Effector memory CD4-positive, alpha-beta T cell (primary cell): ENCODE data around the gene GPR18.
A peak's percentile ranks its signal among the peaks of the same experiment; 100 is the strongest.

Source experiments
- DNase-seq, 3 donors: peaks; one replicate each; pipeline ENCODE4 v3.0.0-alpha.2; 2020
- H3K27ac ChIP-seq: 2 replicates; pipeline ENCODE4 v1.7.0; 2013; ENCODE audit warnings: mild to moderate bottlenecking, low read length, moderate library complexity; ENCODE audit not compliant: insufficient read depth, poor library complexity, severe bottlenecking
- H3K27me3 ChIP-seq: replicated peaks from 2 replicates; pipeline ENCODE4 v1.7.0; 2013; ENCODE audit warnings: mild to moderate bottlenecking, low read length; ENCODE audit not compliant: insufficient read depth, control insufficient read depth, poor library complexity, severe bottlenecking
- H3K36me3 ChIP-seq: 2 replicates; pipeline ENCODE4 v1.7.0; 2013; ENCODE audit warnings: mild to moderate bottlenecking, low read length, moderate library complexity; ENCODE audit not compliant: control insufficient read depth, insufficient read depth
- H3K4me1 ChIP-seq: 2 replicates; pipeline ENCODE4 v1.7.0; 2013; ENCODE audit warnings: low read length, mild to moderate bottlenecking; ENCODE audit not compliant: control insufficient read depth, insufficient read depth, poor library complexity, severe bottlenecking
- H3K4me3 ChIP-seq: 2 replicates; pipeline ENCODE4 v1.7.0; 2013; ENCODE audit warnings: low read length, low read depth, mild to moderate bottlenecking; ENCODE audit not compliant: insufficient read depth, poor library complexity, severe bottlenecking
- H3K9me3 ChIP-seq: 2 replicates; pipeline ENCODE4 v1.7.0; 2013; ENCODE audit warnings: mild to moderate bottlenecking, low read length, moderate library complexity; ENCODE audit not compliant: control insufficient read depth

GPR18 gene

GRCh38 chr13:99269627-99270241, 11.6 kb upstream of the GPR18 start:
- Histone ChIP-seq H3K4me3 (no peak overlapping the region), H3K27ac (peak overlapping the region; percentile 29), H3K27me3 (no peaks in the 10 kb centered on the region), H3K4me1 (peaks cover 23% of the 10 kb centered on the region), H3K9me3 (no peaks in the 10 kb centered on the region), H3K36me3 (peaks cover 3% of the 10 kb centered on the region)
- DNase-seq, result no peak

GRCh38 chr13:99268822-99269221, 10.6 kb upstream of the GPR18 start:
- H3K27me3 ChIP-seq, result no peaks in the 10 kb centered on the region
- H3K9me3 ChIP-seq, result no peaks in the 10 kb centered on the region
- H3K27ac ChIP-seq, result peak overlapping the region; percentile 3
- H3K36me3 ChIP-seq, result peaks cover 3% of the 10 kb centered on the region
- no peak overlapping the region for H3K4me3 ChIP-seq
- no peak for DNase-seq
- H3K4me1 ChIP-seq, result peaks cover 31% of the 10 kb centered on the region

- H3K9me3 ChIP-seq, result no peaks in the 10 kb centered on the region
- H3K27me3 ChIP-seq, result no peaks in the 10 kb centered on the region
- H3K4me1 ChIP-seq, result peaks cover 32% of the 10 kb centered on the region
- H3K4me3 ChIP-seq, result no peak overlapping the region
- no peak overlapping the region for H3K27ac ChIP-seq
- no peak for DNase-seq
- peaks cover 3% of the 10 kb centered on the region for H3K36me3 ChIP-seq
These were observed 9.7 kb upstream of the GPR18 start for GRCh38 chr13:99267927-99268326.

GRCh38 chr13:99266827-99267226, 8.6 kb upstream of the GPR18 start:
- no peaks in the 10 kb centered on the region for H3K9me3 ChIP-seq
- DNase-seq, result no peak
- peaks cover 3% of the 10 kb centered on the region for H3K36me3 ChIP-seq
- no peak overlapping the region for H3K4me3 ChIP-seq
- H3K27ac ChIP-seq, result no peak overlapping the region
- H3K4me1 ChIP-seq, result peaks cover 32% of the 10 kb centered on the region
- no peaks in the 10 kb centered on the region for H3K27me3 ChIP-seq

DNA sequence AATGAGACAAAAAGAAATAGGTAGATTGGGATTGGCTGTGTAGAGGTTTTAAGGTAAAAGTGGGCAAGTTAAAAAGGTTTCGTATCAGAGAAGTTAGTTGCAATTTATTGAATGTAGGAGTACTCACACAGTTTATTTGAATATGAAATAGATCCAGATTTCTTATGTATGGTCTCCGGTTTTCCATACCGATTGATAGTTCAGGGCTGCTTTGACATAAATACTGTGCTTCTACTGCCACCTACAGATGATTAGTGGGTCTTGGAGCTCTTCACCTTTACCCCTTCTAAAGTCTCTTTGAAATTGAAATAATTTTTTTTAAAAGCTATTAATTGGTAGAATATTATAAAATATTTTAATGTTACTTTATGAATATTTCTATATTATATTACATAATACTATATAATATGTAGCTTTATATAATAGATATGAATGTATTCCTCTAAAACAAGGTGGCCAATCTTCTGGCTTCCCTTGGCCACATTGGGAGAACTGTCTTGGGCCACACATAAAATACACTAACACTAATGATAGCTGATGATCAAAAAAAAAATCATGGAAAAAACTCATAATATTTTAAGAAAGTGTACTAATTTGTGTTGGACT, 7.7 kb upstream of the GPR18 start:
- no peaks in the 10 kb centered on the region for H3K9me3 ChIP-seq
- no peaks in the 10 kb centered on the region for H3K27me3 ChIP-seq
- no peak overlapping the region for H3K4me3 ChIP-seq
- H3K27ac ChIP-seq, result no peak overlapping the region
- H3K36me3 ChIP-seq, result peaks cover 3% of the 10 kb centered on the region
- no peak for DNase-seq
- peaks cover 32% of the 10 kb centered on the region for H3K4me1 ChIP-seq

- DNase-seq, result no peak
- Histone ChIP-seq H3K9me3 (no peaks in the 10 kb centered on the region), H3K27ac (no peak overlapping the region), H3K36me3 (peaks cover 3% of the 10 kb centered on the region), H3K4me3 (no peak overlapping the region), H3K4me1 (peaks cover 31% of the 10 kb centered on the region), H3K27me3 (no peaks in the 10 kb centered on the region)
These were observed 7.1 kb upstream of the GPR18 start for GRCh38 chr13:99265162-99265800.

GRCh38 chr13:99264051-99264450, 5.9 kb upstream of the GPR18 start:
- Histone ChIP-seq H3K4me3 (no peak overlapping the region), H3K36me3 (peaks cover 3% of the 10 kb centered on the region), H3K27ac (peak overlapping the region; percentile 44), H3K27me3 (no peaks in the 10 kb centered on the region), H3K9me3 (no peaks in the 10 kb centered on the region), H3K4me1 (peaks cover 34% of the 10 kb centered on the region)
- no peak for DNase-seq

- DNase-seq, result no peak
- H3K36me3 ChIP-seq, result peaks cover 3% of the 10 kb centered on the region
- H3K27ac ChIP-seq, result no peak overlapping the region
- peaks cover 34% of the 10 kb centered on the region for H3K4me1 ChIP-seq
- no peaks in the 10 kb centered on the region for H3K27me3 ChIP-seq
- no peaks in the 10 kb centered on the region for H3K9me3 ChIP-seq
- H3K4me3 ChIP-seq, result no peak overlapping the region
These were observed 5.1 kb upstream of the GPR18 start for GRCh38 chr13:99263126-99263785.

DNA sequence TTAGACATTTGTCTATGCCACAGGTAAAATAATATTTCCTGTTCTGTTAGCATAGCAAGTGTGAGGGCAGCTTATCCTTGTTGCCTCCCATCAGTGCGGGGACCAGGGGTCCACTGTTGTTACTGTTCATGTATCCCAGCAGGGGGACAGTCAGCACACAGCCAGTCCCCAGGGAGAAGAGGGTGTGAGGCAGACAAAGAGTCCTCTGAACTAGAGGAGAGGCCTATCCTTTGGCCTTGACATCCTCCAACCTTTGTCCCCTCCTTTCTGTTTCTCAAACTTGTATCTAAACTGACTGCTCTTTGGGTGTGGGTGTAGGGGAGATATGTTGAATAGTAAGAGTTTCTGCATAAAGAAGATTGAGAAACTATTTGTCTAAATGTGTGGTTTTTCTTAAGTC, 2.9 kb upstream of the GPR18 start:
- no peak for DNase-seq
- no peak overlapping the region for H3K4me3 ChIP-seq
- H3K36me3 ChIP-seq, result no peaks in the 10 kb centered on the region
- peaks cover 34% of the 10 kb centered on the region for H3K4me1 ChIP-seq
- H3K9me3 ChIP-seq, result no peaks in the 10 kb centered on the region
- no peak overlapping the region for H3K27ac ChIP-seq
- H3K27me3 ChIP-seq, result no peaks in the 10 kb centered on the region

GRCh38 chr13:99260216-99260615, 2.0 kb upstream of the GPR18 start:
- Histone ChIP-seq H3K9me3 (no peaks in the 10 kb centered on the region), H3K4me1 (peaks cover 28% of the 10 kb centered on the region), H3K36me3 (peaks cover 4% of the 10 kb centered on the region), H3K27ac (peak overlapping the region; percentile 65), H3K4me3 (no peak overlapping the region), H3K27me3 (no peaks in the 10 kb centered on the region)
- no peak for DNase-seq
